DMS79 treated with DMSO at 0.1 percent for 48 hours (cell line): ENCODE measurements around the gene IFITM10.

Experiments used
- DNase-seq: peaks from one replicate; lab custom pipeline; 2025; lab: John Stamatoyannopoulos, UW

Gene IFITM10

DNA sequence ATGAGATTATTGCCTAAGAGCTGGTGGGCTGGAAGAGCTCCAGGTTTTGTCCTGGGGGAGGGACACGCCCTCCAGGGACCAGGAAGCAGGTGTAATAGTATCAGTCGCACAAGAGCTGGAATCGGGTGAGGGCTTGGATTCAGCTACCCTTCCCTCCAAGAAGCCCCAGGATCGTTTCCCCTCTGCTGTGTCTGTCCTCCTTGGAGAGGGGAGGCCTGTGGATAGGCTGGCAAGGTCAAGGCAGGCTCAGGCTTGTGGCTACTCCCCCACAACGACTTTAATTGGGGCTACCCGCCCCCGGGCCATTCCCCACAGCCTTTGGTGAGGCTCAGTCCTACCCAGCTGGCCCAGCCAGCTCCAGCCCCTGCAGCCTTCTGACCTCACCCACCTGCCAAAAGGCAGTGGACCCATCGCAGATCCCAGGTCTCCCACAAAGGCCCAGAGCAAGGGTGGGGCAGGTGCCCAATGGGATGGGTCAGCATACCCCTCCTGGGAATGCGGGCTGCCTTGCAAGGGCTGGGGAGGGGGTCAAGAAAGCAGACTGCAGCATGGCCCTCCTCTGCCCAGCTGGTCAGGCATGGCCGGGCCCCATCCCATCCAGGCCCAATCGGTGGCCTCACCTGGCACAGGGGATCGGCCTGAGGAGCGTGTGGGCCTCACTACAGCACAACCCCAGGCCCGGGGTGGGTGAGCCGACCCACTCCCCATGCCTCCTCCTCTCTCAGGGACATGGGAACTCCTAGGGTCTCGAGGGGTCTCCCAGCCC is 12.3 kb upstream of the IFITM10 start:
- DNase-seq, result peak; percentile 4

GRCh38 chr11:1761857-1762536 is 11.6 kb upstream of the IFITM10 start:
- DNase-seq, result no peak

- no peak for DNase-seq
Observed at GRCh38 chr11:1761110-1761856, 10.9 kb upstream of the IFITM10 start.

GRCh38 chr11:1760351-1761109 is 10.1 kb upstream of the IFITM10 start:
- no peak for DNase-seq

GRCh38 chr11:1759851-1760220 is 9.4 kb upstream of the IFITM10 start:
- DNase-seq, result no peak

- no peak for DNase-seq
Observed at GRCh38 chr11:1759151-1759850, 8.9 kb upstream of the IFITM10 start.

DNA sequence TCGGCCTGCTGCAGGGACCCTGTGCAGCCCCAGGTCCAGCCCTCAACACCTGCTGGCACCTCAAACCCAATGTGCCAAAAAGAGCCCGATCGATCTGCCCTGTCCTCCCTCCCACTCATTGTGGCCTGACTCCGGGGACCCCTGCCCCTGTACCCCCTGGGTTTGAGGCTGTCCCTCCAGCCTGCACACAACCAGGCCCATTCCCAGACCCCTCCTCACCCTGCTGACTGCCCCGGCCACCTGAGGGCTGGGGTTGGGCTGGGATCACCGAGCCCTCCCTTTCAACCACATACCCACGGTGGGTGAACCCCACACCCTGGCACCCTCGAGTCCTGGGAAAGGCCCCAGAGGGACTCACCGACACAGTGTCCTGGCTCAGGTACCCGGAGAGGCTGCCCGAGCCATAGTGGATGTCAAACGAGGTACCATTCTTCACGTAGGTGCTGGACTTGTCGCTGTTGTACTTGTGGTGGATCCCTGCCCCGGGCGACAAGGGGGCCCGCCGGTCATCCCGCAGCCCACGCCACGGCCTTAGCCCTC is 8.3 kb upstream of the IFITM10 start:
- no peak for DNase-seq

DNA sequence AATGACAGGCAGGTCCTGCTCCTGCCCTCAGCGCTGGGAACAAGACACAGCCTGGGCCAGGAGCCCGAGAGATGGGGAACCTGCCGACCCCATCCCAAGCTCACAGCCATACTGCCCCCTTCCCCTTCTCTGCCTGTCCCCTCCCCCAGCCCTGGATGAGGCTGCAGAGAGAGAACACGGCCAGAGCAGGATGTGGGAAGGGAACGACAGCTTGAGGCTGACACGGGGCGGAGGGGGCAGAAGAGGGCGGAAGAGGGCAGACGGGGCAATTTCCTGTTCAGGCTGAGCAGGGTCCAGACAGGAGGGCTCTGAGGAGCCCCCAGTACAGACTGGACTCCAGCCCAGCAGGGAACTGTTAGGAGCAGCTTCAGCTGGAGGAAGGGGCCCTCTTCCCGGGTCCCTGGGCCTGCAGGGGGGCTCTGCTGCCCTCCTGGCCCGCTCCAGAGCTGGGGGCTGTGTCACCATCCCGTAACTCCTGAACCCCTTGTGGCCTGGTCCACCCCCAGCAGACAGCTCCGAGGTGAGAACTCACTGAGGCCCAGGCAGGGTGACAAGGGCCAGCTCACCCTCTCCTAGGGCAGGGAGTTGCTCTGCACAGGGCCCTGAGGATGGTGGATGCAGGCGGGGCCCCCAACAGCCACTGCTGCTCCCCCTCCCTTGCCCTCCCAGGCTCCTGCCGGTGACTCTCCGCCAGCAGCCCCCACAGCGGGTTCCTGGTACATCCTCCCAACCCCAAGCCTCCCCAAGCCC is 7.6 kb upstream of the IFITM10 start:
- no peak for DNase-seq

DNA sequence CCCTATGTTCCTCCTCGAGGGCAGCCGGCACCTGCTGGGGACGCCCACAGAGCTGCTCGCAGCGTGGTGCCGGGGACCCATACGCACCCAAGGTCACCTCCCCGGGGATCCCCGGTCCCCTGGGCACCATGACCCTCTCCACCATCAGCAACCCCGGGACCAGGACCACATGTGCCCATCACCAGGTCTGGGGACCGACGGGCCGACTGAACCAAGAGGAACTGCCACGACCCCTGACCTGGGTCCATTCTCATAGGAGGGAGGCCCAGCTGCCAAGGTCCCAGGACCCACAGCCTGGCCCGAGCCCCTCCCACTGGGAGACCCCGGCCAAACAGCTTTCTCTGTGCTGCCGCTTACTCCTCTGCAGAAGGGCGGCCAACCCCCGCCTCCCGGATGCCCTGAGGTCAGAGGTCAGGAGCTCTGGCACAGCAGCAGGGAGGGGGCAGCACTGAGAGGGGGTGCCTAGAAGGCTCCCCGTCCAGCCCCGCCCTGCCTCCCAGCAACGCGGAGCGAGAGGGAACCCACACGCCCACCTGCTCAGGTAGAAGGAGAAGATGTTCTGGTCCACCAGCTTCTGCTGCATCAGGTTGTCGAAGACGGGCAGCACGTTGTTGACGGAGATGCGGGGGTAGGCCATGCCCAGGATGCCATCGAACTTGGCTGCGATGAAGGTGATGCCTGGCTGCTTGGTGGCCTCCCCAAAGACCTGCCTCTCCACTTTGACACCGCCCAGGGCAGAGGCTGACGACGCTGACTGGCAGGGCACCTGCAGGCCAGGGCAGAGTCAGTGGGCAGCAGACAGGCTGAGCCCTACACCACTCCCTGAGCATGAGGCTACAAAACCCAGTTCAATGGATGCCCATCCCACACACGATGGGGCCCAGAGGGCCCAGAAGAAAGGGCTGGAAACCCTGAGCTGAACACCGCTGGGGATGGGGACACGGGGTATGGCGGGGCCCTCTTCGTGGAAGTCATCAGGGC is 6.7 kb upstream of the IFITM10 start:
- DNase-seq, result no peak

DNA sequence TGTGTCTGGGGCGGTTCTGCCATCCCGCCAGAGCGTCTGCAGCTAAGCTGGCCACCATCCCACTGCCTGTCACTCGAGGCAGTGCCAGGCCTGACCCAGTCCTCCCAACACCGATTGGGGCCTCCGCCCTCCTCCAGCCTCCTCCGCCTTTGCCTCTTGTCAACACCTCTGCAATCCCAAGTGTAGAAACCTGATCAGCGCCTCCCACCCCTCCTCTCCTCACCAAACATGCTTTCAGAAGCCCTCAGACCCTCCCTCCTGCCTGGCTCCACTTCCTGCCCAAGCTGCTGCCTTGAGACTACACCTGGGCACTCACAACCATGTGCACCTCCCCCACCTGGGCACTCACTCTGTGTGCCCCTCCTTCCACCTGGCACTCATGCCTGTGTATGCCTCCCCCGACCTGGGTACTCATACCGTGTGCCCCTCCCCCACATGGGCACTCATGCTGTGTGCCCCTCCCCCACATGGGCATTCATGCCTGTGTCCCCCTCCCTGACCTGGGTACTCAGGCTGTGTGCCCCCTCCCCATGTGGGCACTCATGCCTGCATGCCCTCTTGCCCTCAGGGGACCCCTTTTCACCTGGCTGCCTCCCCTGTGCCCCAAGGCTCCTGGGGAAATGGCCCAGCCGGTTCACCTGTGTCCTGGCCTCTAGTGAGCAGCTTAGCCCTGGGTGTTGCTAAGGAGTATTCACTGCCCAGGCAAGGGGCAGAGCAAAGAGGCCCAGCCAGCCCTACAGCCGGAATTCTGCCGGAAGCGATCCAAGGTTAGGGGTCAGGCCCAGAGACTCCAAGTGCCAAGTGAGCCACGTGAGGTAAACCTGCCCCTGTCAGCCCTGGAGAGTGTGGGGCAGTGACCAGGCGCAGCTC is 5.5 kb upstream of the IFITM10 start:
- DNase-seq, result peak; percentile 70

- no peak for DNase-seq
Observed at GRCh38 chr11:1755344-1755691, 4.9 kb upstream of the IFITM10 start.

DNA sequence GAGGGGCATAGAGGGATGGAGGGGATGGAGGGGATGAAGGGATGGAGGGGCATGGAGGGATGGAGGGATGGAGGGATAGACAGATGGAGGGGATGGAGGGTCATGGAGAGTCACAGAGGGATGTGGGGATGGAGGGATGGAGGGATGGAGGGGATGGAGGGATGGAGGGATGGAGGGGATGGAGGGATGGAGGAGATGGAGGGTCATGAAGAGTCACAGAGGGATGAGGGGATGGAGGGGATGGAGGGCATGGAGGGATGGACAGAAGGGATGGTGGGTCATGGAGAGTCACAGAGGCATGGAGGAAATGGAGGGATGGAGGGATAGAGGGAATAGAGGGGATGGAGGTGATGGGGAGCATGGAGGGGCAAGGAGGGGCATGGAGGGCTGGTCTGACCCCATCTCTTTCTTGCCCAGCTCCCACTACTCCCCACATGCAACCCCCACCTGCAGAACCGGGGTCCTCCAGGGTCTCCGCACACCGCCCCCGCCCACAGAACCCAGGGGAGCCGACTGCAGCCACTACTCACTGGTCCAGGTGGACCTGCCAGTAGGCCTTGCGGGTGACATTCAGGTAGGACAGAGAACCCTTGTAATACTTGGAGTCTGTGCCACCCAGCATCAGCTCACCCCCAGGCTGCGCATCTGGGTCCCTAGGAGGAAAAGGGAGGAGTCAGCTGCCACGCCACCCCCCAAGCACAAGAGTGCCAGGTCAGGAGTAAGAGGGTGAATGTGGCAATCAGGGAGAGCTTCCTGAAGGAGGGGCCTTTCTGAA is 4.2 kb upstream of the IFITM10 start:
- DNase-seq, result no peak

GRCh38 chr11:1753929-1754305 is 3.5 kb upstream of the IFITM10 start:
- DNase-seq, result no peak

DNA sequence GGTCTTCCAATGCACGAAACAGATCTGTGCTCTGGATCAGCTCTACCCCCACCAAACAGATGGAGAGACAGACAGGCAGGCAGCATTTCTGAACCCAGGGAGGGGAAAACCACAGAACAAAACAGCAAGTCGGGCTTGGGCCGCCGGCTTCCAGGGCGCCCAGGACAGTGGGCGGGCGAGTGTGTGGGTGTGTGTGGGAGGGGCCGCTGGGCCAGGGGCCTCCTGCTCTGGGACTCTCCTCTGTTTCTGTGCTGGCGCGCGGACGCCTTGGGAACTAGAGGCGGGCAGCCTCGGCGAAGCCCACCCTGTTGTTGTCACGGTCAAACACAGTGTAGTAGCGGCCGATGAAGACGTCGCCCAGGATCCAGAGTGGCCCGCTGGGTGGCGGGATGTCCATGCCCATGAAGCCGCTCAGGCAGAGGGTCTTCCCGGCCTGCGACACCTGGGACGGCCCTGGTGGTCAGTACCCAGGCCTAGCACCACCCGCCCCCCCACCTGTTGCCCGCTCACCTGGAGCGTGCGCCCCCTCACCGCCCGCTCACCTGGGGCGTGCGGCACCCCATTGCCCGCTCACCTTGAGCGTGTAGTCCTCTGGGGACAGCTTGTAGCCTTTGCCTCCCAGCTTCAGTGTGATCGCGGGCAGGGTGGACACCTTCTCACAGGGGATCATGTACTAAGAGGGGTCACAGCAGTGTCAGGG is 3.0 kb upstream of the IFITM10 start:
- no peak for DNase-seq

DNA sequence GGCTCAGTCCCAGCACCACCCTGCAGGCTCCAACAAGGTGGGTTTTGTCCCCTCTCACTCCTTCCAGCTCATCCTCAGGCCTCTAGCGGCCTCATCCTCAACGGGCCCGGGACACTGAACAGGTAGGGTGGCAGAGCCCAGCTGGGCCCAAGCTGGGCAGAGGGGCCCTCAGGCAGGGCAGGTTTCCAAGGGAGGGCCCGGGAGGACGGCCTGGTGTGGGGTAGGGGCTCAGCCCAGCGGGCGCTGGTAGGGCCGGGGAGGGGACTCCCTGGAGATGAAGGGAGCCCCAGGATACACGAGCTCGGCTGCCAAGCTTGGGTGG is 2.5 kb upstream of the IFITM10 start:
- DNase-seq, result no peak

DNA sequence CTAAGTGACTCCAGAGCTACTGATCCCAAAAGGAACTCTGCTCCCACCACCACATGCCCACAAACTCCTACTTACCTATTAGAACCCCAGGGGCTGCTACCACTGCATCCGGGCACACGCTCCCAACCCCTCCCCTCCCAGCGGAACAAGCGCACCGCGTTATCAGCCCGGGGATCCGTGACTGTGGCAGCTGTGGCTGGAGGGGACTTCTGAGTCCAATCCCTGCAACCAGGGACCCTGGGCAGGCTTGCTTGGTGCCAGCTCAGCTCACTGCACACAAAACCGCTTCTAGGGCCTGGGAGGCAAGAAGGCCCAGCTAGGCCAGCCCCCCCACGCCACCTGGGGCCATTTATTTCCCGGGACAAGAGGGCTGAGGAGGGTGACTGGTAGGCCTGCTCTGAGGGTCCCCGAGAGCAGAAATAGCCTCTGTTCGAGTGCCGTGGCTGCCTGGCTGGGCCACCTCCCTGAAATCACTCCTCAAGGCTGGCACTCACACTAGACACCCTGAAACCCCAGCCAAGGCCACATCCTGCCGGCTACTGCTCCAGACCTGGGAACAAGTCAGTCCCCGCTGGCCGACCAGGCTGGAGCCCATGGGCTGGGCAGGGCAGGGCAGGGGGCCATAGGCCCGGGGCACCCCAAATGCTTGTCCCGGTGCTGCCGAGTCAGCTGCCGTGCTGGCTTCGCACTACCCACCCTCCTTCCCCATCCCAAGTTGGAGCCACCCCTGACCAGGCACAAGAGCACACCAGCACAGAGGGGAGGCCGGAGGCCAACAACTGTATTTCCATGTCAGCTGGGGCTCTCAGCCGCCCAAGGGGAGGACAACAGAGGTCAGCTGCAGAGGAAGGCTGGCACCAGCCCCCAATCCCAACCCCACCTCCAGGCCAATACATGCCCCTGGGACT is 1.9 kb upstream of the IFITM10 start:
- no peak for DNase-seq
